Astrocyte (in vitro differentiated cells and primary cell): ENCODE data around the gene MOV10L1. TPM values are rescaled to one million over a fixed set of nuclear protein-coding genes. Genes with fewer than 3 reads are reported as not detected.

Experiments used
- DNase-seq: peaks from one replicate; pipeline ENCODE4 v3.0.0-alpha.2; 2010; ENCODE audit warnings: low read depth
- FAIRE-seq: peaks from 2 replicates; lab custom pipeline; 2011; peaks lifted over from hg19 to GRCh38; lab: Jason Lieb, UNC
- H2AFZ ChIP-seq: 2 replicates; pipeline ENCODE4 v1.6.0; 2012; ENCODE audit warnings: low read depth, low read length, inconsistent platforms
- H3K27ac ChIP-seq: 2 replicates; pipeline ENCODE4 v1.5.1; 2011; ENCODE audit warnings: low read depth, low read length, inconsistent platforms
- H3K27me3 ChIP-seq: 2 replicates; pipeline ENCODE4 v1.6.0; 2011; ENCODE audit warnings: low read length, inconsistent platforms; ENCODE audit not compliant: insufficient read depth
- H3K36me3 ChIP-seq: 2 replicates; pipeline ENCODE4 v1.5.1; 2011; ENCODE audit warnings: low read length, inconsistent platforms; ENCODE audit not compliant: insufficient read depth
- H3K4me1 ChIP-seq: 2 replicates; pipeline ENCODE4 v1.5.1; 2011; ENCODE audit warnings: low read length, inconsistent platforms; ENCODE audit not compliant: insufficient read depth
- H3K4me2 ChIP-seq: 2 replicates; pipeline ENCODE4 v1.6.0; 2012; ENCODE audit warnings: low read length, inconsistent platforms
- H3K4me3 ChIP-seq: 2 replicates; pipeline ENCODE4 v1.5.1; 2011; ENCODE audit warnings: low read depth, mild to moderate bottlenecking, low read length, inconsistent platforms; ENCODE audit not compliant: insufficient read depth
- H3K79me2 ChIP-seq: 2 replicates; pipeline ENCODE4 v1.6.0; 2012; ENCODE audit warnings: mild to moderate bottlenecking, low read length, inconsistent platforms; ENCODE audit not compliant: insufficient read depth
- H3K9ac ChIP-seq: 2 replicates; pipeline ENCODE4 v1.6.0; 2012; ENCODE audit warnings: mild to moderate bottlenecking, low read length, inconsistent platforms
- H3K9me3 ChIP-seq: 2 replicates; pipeline ENCODE4 v1.5.1; 2012; ENCODE audit warnings: low read depth, mild to moderate bottlenecking, low read length, inconsistent platforms; ENCODE audit not compliant: insufficient read depth
- H4K20me1 ChIP-seq: 2 replicates; pipeline ENCODE4 v1.6.0; 2012; ENCODE audit warnings: low read length, inconsistent platforms; ENCODE audit not compliant: insufficient read depth
- H3K27ac Mint-ChIP-seq: one replicate; pipeline ENCODE4 v1.8.0; 2021; ENCODE audit warnings: mild to moderate bottlenecking, mixed read lengths; ENCODE audit not compliant: unreplicated experiment
- H3K27me3 Mint-ChIP-seq: one replicate; pipeline ENCODE4 v1.8.0; 2021; ENCODE audit warnings: low read depth, mixed read lengths; ENCODE audit not compliant: unreplicated experiment
- H3K36me3 Mint-ChIP-seq: one replicate; pipeline ENCODE4 v1.8.0; 2021; ENCODE audit warnings: low read depth, mixed read lengths; ENCODE audit not compliant: unreplicated experiment
- H3K4me1 Mint-ChIP-seq: one replicate; pipeline ENCODE4 v1.8.0; 2021; ENCODE audit warnings: low read depth, mixed read lengths; ENCODE audit not compliant: unreplicated experiment
- H3K4me3 Mint-ChIP-seq: one replicate; pipeline ENCODE4 v1.8.0; 2021; ENCODE audit warnings: mild to moderate bottlenecking, moderate library complexity, mixed read lengths; ENCODE audit not compliant: unreplicated experiment
- H3K9me3 Mint-ChIP-seq: one replicate; pipeline ENCODE4 v1.8.0; 2021; ENCODE audit warnings: mild to moderate bottlenecking, mixed read lengths; ENCODE audit not compliant: unreplicated experiment
- EZH2 ChIP-seq: IDR thresholded peaks from 2 replicates; pipeline ENCODE4 v1.6.1; 2012; ENCODE audit warnings: mild to moderate bottlenecking, low read length, inconsistent platforms; ENCODE audit not compliant: insufficient read depth
- total RNA-seq: library from RNA; stranded (reverse); gene quantifications from 2 replicates; pipeline ENCODE4 v1.2.1, GENCODE V29; 2021
- TF ChIP-seq, protein P1 (sequence below): IDR thresholded peaks from 2 replicates; pipeline ENCODE4 v1.5.1; 2011; ENCODE audit warnings: low read depth, mild to moderate bottlenecking, inconsistent platforms, low read length, moderate library complexity; ENCODE audit not compliant: insufficient read depth

MOV10L1 gene
- total RNA-seq, 1 donor from 2014 or later = 0.61 TPM

DNA sequence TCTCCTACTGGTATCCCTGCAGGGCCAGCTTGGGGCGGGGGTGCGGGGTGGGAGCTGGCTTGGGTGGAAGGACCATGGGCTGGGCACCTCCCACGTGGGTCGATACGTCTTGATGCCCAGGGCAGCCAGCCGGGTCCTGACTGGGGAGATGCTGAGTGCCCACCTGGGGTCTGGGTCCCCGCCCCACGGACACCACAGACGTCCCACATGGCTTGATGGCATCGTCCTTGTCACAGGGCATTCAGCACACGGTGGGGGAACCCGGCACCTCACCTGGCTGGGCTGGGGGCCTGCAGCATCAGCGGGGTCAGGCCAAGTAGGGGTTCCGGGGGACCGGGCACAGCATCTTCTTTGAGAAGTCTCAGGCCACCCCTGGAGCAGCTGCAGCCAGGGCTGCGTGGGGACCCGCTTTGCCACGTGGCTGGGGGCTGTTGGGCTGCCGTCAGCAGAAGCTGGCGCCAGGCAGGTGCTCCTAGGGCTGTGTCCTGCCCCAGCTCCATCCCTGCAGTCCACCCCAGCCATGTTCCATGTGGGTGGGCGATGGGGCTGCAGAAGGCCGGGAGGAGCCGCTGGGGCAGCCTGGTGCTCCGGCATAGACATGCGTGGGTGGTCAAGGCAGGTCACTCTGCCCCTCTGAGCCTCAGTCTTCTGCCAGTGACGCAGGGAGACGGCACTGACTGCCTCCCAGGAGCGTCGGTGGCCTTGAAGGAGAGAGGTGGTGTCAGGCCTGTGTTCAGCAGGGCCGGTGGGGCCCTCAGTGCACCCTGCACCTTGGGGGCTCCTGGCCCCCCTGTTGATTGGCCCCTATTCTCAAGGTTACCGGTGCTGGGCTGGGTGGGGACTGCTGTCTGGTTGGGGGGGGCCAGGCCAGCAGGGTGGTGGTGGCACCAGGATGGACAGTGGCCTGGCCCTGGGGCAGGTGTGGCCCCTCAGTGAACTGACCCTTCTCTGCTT is 119.4 kb downstream of the MOV10L1 start:
- Histone ChIP-seq H3K27ac (no peak overlapping the region), H2AFZ (no peak overlapping the region), H3K79me2 (peaks cover 52% of the 10 kb centered on the region), H3K36me3 (peaks cover 18% of the 10 kb centered on the region), H3K27me3 (no peaks in the 10 kb centered on the region), H3K9ac (no peak overlapping the region), H4K20me1 (peaks cover 77% of the 10 kb centered on the region), H3K4me1 (no peaks in the 10 kb centered on the region), H3K4me3 (no peak overlapping the region), H3K9me3 (no peaks in the 10 kb centered on the region), H3K4me2 (no peak overlapping the region)
- Mint-ChIP-seq H3K9me3 (no peaks in the 10 kb centered on the region), H3K27ac (no peak overlapping the region), H3K27me3 (no peaks in the 10 kb centered on the region), H3K4me3 (peak overlapping the region; percentile 27), H3K4me1 (no peaks in the 10 kb centered on the region), H3K36me3 (peaks cover 18% of the 10 kb centered on the region)
- TF ChIP-seq, protein P1, sequence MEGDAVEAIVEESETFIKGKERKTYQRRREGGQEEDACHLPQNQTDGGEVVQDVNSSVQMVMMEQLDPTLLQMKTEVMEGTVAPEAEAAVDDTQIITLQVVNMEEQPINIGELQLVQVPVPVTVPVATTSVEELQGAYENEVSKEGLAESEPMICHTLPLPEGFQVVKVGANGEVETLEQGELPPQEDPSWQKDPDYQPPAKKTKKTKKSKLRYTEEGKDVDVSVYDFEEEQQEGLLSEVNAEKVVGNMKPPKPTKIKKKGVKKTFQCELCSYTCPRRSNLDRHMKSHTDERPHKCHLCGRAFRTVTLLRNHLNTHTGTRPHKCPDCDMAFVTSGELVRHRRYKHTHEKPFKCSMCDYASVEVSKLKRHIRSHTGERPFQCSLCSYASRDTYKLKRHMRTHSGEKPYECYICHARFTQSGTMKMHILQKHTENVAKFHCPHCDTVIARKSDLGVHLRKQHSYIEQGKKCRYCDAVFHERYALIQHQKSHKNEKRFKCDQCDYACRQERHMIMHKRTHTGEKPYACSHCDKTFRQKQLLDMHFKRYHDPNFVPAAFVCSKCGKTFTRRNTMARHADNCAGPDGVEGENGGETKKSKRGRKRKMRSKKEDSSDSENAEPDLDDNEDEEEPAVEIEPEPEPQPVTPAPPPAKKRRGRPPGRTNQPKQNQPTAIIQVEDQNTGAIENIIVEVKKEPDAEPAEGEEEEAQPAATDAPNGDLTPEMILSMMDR = no peak
- TF ChIP-seq EZH2 = no peak
- DNase-seq = no peak
- FAIRE-seq = no peak

DNA sequence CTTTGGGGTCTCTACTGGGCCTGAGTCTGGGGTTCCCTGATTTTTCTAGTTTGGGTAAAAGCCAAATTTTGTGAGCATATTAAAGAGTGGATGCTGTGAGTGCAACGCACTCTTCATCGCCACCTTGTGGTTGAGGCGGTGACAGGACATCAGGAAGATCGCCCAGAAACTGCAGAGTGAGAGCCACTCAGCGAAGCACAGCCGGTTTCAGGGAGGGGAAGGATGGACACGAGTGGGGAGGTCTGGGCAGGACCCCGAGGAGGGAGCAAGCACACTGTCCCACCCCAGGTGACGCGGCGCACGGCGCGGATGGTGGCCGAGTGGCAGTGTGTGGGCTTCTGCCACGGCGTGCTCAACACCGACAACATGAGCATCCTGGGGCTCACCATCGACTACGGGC is 120.1 kb downstream of the MOV10L1 start:
- Histone ChIP-seq H3K27me3 (no peaks in the 10 kb centered on the region), H3K4me3 (no peak overlapping the region), H4K20me1 (peaks cover 75% of the 10 kb centered on the region), H3K27ac (no peak overlapping the region), H3K9ac (no peak overlapping the region), H3K79me2 (peaks cover 53% of the 10 kb centered on the region), H3K4me1 (no peaks in the 10 kb centered on the region), H2AFZ (no peak overlapping the region), H3K4me2 (no peak overlapping the region), H3K36me3 (peaks cover 21% of the 10 kb centered on the region), H3K9me3 (no peaks in the 10 kb centered on the region)
- peaks cover 20% of the 10 kb centered on the region for H3K36me3 Mint-ChIP-seq
- H3K27ac Mint-ChIP-seq = no peak overlapping the region
- DNase-seq = no peak
- H3K4me1 Mint-ChIP-seq = no peaks in the 10 kb centered on the region
- no peak for TF ChIP-seq EZH2
- TF ChIP-seq, protein P1 = peak; percentile 80
- FAIRE-seq = no peak
- peak overlapping the region; percentile 27 for H3K4me3 Mint-ChIP-seq
- no peaks in the 10 kb centered on the region for H3K27me3 Mint-ChIP-seq
- no peaks in the 10 kb centered on the region for H3K9me3 Mint-ChIP-seq
